Measurements from ENCODE around the gene NEK2.
"Not testable (repeated sequence)": the region's sequence is repeated elsewhere in the genome, so short reads cannot be mapped to it uniquely, and the experiment has no call there.

Gene NEK2

DNA sequence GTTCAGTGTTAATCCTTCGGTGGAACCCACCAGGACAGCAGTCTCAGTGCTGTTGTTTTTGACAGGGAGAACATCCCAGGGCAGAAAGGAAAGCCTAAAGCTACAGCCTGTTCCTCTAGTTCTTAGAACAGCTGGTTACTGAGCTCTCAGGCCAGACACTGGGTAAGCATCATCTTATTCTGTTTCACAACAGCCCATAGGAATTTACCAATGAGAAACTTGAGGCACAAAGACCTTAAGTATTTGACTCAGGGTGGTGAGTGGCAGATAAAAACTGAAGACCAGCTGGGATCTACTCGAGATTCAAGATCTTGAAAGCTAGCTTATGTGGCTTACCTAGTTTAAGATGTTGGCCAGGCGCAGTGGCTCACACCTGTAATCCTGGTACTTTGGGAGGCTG is 9.4 kb upstream of the NEK2 start:
- ATAC-seq: no peak
- no peak for TF ChIP-seq ZNF565 (CRISPR knock-in tag; conservative IDR thresholded peaks at IDR 0.05; ENCODE audit: low read depth)
- no peak for TF ChIP-seq PPARA (CRISPR knock-in tag; IDR thresholded peaks at IDR 0.05; ENCODE audit: borderline replicate concordance)
- TF ChIP-seq ZNF70 (CRISPR knock-in tag; IDR thresholded peaks at IDR 0.05): no peak
- no peak for TF ChIP-seq GLIS3 (CRISPR knock-in tag; IDR thresholded peaks at IDR 0.05)
- no peak for TF ChIP-seq ZNF8 (CRISPR knock-in tag; IDR thresholded peaks at IDR 0.05)
- TF ChIP-seq, protein P1, sequence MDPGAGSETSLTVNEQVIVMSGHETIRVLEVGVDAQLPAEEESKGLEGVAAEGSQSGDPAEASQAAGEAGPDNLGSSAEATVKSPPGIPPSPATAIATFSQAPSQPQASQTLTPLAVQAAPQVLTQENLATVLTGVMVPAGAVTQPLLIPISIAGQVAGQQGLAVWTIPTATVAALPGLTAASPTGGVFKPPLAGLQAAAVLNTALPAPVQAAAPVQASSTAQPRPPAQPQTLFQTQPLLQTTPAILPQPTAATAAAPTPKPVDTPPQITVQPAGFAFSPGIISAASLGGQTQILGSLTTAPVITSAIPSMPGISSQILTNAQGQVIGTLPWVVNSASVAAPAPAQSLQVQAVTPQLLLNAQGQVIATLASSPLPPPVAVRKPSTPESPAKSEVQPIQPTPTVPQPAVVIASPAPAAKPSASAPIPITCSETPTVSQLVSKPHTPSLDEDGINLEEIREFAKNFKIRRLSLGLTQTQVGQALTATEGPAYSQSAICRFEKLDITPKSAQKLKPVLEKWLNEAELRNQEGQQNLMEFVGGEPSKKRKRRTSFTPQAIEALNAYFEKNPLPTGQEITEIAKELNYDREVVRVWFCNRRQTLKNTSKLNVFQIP (CRISPR knock-in tag; IDR thresholded peaks at IDR 0.05; ENCODE audit: borderline replicate concordance, low read depth): no peak
- no peak for TF ChIP-seq RARB (CRISPR knock-in tag; IDR thresholded peaks at IDR 0.05)
- TF ChIP-seq, protein P2, sequence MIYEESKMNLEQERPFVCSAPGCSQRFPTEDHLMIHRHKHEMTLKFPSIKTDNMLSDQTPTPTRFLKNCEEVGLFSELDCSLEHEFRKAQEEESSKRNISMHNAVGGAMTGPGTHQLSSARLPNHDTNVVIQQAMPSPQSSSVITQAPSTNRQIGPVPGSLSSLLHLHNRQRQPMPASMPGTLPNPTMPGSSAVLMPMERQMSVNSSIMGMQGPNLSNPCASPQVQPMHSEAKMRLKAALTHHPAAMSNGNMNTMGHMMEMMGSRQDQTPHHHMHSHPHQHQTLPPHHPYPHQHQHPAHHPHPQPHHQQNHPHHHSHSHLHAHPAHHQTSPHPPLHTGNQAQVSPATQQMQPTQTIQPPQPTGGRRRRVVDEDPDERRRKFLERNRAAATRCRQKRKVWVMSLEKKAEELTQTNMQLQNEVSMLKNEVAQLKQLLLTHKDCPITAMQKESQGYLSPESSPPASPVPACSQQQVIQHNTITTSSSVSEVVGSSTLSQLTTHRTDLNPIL (CRISPR knock-in tag; IDR thresholded peaks at IDR 0.05; ENCODE audit: low read depth): no peak
- no peak for TF ChIP-seq BACH2 (CRISPR knock-in tag; IDR thresholded peaks at IDR 0.05; ENCODE audit: borderline replicate concordance)
- TF ChIP-seq TOX (CRISPR knock-in tag; IDR thresholded peaks at IDR 0.05; ENCODE audit: borderline replicate concordance): no peak
- TF ChIP-seq OSR1 (CRISPR knock-in tag; IDR thresholded peaks at IDR 0.05): no peak
- TF ChIP-seq ZFP3 (CRISPR knock-in tag; IDR thresholded peaks at IDR 0.05): no peak
- TF ChIP-seq SNAI2 (CRISPR knock-in tag; IDR thresholded peaks at IDR 0.05): no peak
- TF ChIP-seq ZFP30 (CRISPR knock-in tag; IDR thresholded peaks at IDR 0.05): no peak
- TF ChIP-seq, protein P3, sequence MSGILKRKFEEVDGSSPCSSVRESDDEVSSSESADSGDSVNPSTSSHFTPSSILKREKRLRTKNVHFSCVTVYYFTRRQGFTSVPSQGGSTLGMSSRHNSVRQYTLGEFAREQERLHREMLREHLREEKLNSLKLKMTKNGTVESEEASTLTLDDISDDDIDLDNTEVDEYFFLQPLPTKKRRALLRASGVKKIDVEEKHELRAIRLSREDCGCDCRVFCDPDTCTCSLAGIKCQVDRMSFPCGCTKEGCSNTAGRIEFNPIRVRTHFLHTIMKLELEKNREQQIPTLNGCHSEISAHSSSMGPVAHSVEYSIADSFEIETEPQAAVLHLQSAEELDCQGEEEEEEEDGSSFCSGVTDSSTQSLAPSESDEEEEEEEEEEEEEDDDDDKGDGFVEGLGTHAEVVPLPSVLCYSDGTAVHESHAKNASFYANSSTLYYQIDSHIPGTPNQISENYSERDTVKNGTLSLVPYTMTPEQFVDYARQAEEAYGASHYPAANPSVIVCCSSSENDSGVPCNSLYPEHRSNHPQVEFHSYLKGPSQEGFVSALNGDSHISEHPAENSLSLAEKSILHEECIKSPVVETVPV (CRISPR knock-in tag; IDR thresholded peaks at IDR 0.05): no peak
- TF ChIP-seq ISL1 (CRISPR knock-in tag; IDR thresholded peaks at IDR 0.05): no peak
- no peak for TF ChIP-seq ZC3H10 (CRISPR knock-in tag; IDR thresholded peaks at IDR 0.05)
- TF ChIP-seq ESRRG (CRISPR knock-in tag; IDR thresholded peaks at IDR 0.05): no peak

DNA sequence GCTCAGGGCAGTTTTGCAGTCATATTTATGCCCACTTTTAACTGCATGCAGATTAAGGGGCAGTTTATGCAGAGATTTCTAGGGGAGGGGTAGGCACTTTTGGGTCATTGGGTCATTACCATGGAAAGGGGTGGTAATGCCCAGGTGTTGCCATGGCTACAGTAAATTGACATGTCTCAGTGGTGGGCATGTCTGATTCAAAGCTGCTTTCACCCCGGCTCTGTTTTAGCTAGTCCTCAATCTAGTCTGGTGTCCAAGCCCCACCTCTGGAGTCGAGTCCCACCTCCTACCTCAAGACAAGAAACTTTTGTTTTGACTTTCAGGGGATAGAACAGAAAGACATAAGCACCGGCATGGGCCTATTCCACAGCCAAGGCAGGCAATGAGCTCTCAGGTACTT is 8.9 kb upstream of the NEK2 start:
- no peak for ATAC-seq
- TF ChIP-seq BACH2 (CRISPR knock-in tag; IDR thresholded peaks at IDR 0.05; ENCODE audit: borderline replicate concordance): no peak
- TF ChIP-seq, protein P3 (CRISPR knock-in tag; IDR thresholded peaks at IDR 0.05): no peak

DNA sequence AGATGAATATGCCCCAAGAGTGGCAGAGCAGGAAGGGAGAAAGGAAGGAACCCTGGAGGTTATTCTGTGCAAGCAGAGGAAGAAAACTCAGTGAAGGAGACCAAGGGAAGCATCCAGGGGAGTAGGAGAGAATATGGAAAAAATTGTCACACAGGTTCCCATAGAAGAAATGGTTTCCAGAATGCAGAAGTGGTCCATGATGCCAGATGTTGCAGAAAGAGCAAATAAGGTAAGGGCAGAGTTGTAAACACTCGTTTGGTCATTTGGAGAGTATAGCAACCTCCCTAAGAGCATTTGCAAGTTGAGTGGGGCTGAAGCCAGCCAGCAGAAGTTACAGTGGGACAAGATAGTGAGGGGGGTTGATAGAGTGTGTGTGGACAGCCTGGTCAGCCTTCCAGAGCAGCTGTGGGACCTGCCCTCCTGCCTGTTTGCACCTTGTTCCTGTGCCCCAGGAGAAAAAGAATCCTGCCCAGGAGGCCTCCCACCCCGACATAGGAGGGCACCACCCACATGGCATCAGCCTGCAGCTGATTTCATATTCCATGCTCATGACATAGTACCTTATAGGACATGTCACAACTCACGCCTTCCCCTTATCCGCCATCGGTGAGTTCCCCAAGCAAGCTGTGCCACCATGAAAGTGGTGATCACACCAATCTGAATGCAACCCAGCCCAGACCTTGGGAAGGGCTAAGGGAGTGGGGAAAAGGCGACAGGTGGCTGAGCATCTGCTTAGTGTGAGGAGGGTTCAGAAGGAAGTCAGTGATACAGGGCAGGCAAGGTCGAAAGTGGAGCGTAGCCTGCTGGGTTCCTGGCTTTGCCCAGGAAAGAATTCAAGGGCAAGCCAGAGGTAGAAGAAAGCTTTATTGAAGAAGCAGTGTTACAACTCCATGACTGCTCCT is 8.2 kb upstream of the NEK2 start:
- TF ChIP-seq SNAI2 (CRISPR knock-in tag; IDR thresholded peaks at IDR 0.05): no peak
- no peak for TF ChIP-seq TOX (CRISPR knock-in tag; IDR thresholded peaks at IDR 0.05; ENCODE audit: borderline replicate concordance)
- TF ChIP-seq ZFP3 (CRISPR knock-in tag; IDR thresholded peaks at IDR 0.05): no peak
- TF ChIP-seq ESRRG (CRISPR knock-in tag; IDR thresholded peaks at IDR 0.05): no peak
- no peak for TF ChIP-seq PPARA (CRISPR knock-in tag; IDR thresholded peaks at IDR 0.05; ENCODE audit: borderline replicate concordance)
- TF ChIP-seq CSDC2 (CRISPR knock-in tag; IDR thresholded peaks at IDR 0.05): no peak
- TF ChIP-seq, protein P1 (CRISPR knock-in tag; IDR thresholded peaks at IDR 0.05; ENCODE audit: borderline replicate concordance, low read depth): no peak
- TF ChIP-seq ZFP30 (CRISPR knock-in tag; IDR thresholded peaks at IDR 0.05): no peak
- no peak for TF ChIP-seq TCF4 (CRISPR knock-in tag; IDR thresholded peaks at IDR 0.05; ENCODE audit: borderline replicate concordance)
- TF ChIP-seq ISL1 (CRISPR knock-in tag; IDR thresholded peaks at IDR 0.05): no peak
- TF ChIP-seq RARB (CRISPR knock-in tag; IDR thresholded peaks at IDR 0.05): no peak
- no peak for TF ChIP-seq ZNF8 (CRISPR knock-in tag; IDR thresholded peaks at IDR 0.05)
- TF ChIP-seq GLIS3 (CRISPR knock-in tag; IDR thresholded peaks at IDR 0.05): no peak
- no peak for TF ChIP-seq ZC3H10 (CRISPR knock-in tag; IDR thresholded peaks at IDR 0.05)
- TF ChIP-seq, protein P4, sequence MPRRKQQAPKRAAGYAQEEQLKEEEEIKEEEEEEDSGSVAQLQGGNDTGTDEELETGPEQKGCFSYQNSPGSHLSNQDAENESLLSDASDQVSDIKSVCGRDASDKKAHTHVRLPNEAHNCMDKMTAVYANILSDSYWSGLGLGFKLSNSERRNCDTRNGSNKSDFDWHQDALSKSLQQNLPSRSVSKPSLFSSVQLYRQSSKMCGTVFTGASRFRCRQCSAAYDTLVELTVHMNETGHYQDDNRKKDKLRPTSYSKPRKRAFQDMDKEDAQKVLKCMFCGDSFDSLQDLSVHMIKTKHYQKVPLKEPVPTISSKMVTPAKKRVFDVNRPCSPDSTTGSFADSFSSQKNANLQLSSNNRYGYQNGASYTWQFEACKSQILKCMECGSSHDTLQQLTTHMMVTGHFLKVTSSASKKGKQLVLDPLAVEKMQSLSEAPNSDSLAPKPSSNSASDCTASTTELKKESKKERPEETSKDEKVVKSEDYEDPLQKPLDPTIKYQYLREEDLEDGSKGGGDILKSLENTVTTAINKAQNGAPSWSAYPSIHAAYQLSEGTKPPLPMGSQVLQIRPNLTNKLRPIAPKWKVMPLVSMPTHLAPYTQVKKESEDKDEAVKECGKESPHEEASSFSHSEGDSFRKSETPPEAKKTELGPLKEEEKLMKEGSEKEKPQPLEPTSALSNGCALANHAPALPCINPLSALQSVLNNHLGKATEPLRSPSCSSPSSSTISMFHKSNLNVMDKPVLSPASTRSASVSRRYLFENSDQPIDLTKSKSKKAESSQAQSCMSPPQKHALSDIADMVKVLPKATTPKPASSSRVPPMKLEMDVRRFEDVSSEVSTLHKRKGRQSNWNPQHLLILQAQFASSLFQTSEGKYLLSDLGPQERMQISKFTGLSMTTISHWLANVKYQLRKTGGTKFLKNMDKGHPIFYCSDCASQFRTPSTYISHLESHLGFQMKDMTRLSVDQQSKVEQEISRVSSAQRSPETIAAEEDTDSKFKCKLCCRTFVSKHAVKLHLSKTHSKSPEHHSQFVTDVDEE (CRISPR knock-in tag; IDR thresholded peaks at IDR 0.05): no peak
- TF ChIP-seq ARNTL (CRISPR knock-in tag; IDR thresholded peaks at IDR 0.05; ENCODE audit: borderline replicate concordance, low read depth): no peak
- TF ChIP-seq ZNF70 (CRISPR knock-in tag; IDR thresholded peaks at IDR 0.05): no peak
- TF ChIP-seq OSR1 (CRISPR knock-in tag; IDR thresholded peaks at IDR 0.05): no peak
- no peak for TF ChIP-seq ZNF565 (CRISPR knock-in tag; conservative IDR thresholded peaks at IDR 0.05; ENCODE audit: low read depth)
- no peak for ATAC-seq

DNA sequence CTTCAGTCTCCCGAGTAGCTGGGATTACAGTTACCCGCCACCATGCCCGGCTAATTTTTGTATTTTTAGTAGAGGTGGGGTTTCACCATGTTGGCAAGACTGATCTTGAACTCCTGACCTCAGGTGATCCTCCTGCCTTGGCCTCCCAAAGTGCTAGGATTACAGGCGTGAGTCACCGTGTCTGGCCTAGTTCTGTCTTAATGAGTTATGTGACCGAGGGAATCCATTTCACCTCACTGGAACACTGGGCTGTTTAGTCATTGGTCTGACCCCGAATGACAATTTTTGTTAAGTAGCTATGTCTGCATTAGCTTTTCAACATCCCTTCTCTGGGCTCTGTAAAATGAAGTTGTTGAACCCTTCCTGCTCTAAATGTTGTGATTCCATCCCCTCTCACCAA is 6.8 kb upstream of the NEK2 start:
- not testable (repeated sequence) for ATAC-seq

Measured in SK-N-SH treated with all-trans-retinoic acid at 6 μM for 48 hours (cell line).